GM19193 (cell line): Measurements from ENCODE around the gene TRMO.

Experiments
- POLR2A ChIP-seq: IDR thresholded peaks from 4 replicates; pipeline ENCODE4 v1.6.1; 2011; ENCODE audit not compliant: insufficient read depth, insufficient read length; ENCODE audit errors: extremely low read depth

The TRMO gene

GRCh38 chr9:97941323-97941722 lies 19.0 kb upstream of the TRMO start:
- TF ChIP-seq POLR2A: no peak

GRCh38 chr9:97940741-97941140 lies 18.4 kb upstream of the TRMO start:
- no peak for TF ChIP-seq POLR2A

GRCh38 chr9:97940233-97940632 lies 17.9 kb upstream of the TRMO start:
- no peak for TF ChIP-seq POLR2A

- TF ChIP-seq POLR2A: no peak
These were observed 15.9 kb upstream of the TRMO start, which contains the start of gene HEMGN for GRCh38 chr9:97938081-97938644. HEMGN (minus strand) TSS chr9:97938172; CDS start chr9:97938136, 36 bp downstream.

GRCh38 chr9:97936998-97937397 lies 14.7 kb upstream of the TRMO start:
- no peak for TF ChIP-seq POLR2A

GRCh38 chr9:97935276-97935675 lies 13.0 kb upstream of the TRMO start:
- TF ChIP-seq POLR2A: no peak

- no peak for TF ChIP-seq POLR2A
These were observed 12.2 kb upstream of the TRMO start for GRCh38 chr9:97934321-97935115.

- TF ChIP-seq POLR2A: no peak
These were observed 11.1 kb upstream of the TRMO start for GRCh38 chr9:97933297-97933998.

- TF ChIP-seq POLR2A: no peak
These were observed 8.7 kb upstream of the TRMO start for GRCh38 chr9:97930972-97931371.

GRCh38 chr9:97928986-97929604 lies 6.8 kb upstream of the TRMO start:
- TF ChIP-seq POLR2A: no peak

- TF ChIP-seq POLR2A: no peak
These were observed 3.4 kb upstream of the TRMO start for GRCh38 chr9:97925497-97926334.

- no peak for TF ChIP-seq POLR2A
These were observed 2.1 kb upstream of the TRMO start for GRCh38 chr9:97924386-97924785.

- TF ChIP-seq POLR2A: no peak
These were observed 1.3 kb upstream of the TRMO start for GRCh38 chr9:97923529-97924108.

GRCh38 chr9:97919217-97919813 lies 3.0 kb downstream of the TRMO start:
- no peak for TF ChIP-seq POLR2A
